Measurements from ENCODE around the gene SIRT2.
A peak's percentile ranks its signal among the peaks of the same experiment; 100 is the strongest.

SIRT2 gene

GRCh38 chr19:38930776-38931520 is 31.5 kb upstream of the SIRT2 start, which contains the start of gene MRPS12 (continued):
- TF ChIP-seq ZNF677 (tag by site-specific recombination; IDR thresholded peaks at IDR 0.05) (no peak), ZNF280D (tag by site-specific recombination; IDR thresholded peaks at IDR 0.05) (no peak), ZNF664 (tag by site-specific recombination; IDR thresholded peaks at IDR 0.05) (no peak), ZNF133 (tag by site-specific recombination; IDR thresholded peaks at IDR 0.05) (no peak), TCF7L2 (IDR thresholded peaks at IDR 0.05; ENCODE audit: borderline replicate concordance, low read depth, low read length) (no peak), ZNF416 (tag by site-specific recombination; IDR thresholded peaks at IDR 0.05) (no peak), ZBTB26 (tag by site-specific recombination; optimal IDR thresholded peaks at IDR 0.05) (peak; percentile 5), HIC1 (tag by site-specific recombination; IDR thresholded peaks at IDR 0.05) (no peak), ZNF37A (tag by site-specific recombination; IDR thresholded peaks at IDR 0.05) (no peak), ZNF837 (tag by site-specific recombination; IDR thresholded peaks at IDR 0.05) (no peak), ZNF23 (tag by site-specific recombination; IDR thresholded peaks at IDR 0.05; ENCODE audit: borderline replicate concordance) (no peak), PRDM10 (tag by site-specific recombination; IDR thresholded peaks at IDR 0.05) (no peak), ZNF146 (tag by site-specific recombination; IDR thresholded peaks at IDR 0.05) (no peak), ZNF184 (tag by site-specific recombination; IDR thresholded peaks at IDR 0.05) (no peak), GLIS2 (tag by site-specific recombination; IDR thresholded peaks at IDR 0.05) (0 out of 2 replicates have a peak, but pooled peaks have one; percentile 46), GLI2 (tag by site-specific recombination; IDR thresholded peaks at IDR 0.05; ENCODE audit: borderline replicate concordance, low read depth) (no peak), ZNF341 (tag by site-specific recombination; IDR thresholded peaks at IDR 0.05; ENCODE audit: low read depth) (no peak), ZBTB11 (tag by site-specific recombination; conservative IDR thresholded peaks at IDR 0.05; ENCODE audit: low read depth) (peak; percentile 49), ZNF155 (tag by site-specific recombination; IDR thresholded peaks at IDR 0.05) (no peak), HOXA7 (CRISPR knock-in tag; IDR thresholded peaks at IDR 0.05; ENCODE audit: borderline replicate concordance) (0 out of 2 replicates have a peak, but pooled peaks have one; percentile 59), ZFHX2 (tag by site-specific recombination; conservative IDR thresholded peaks at IDR 0.05) (peak; percentile 34; the same call in 1 of the 2 replicates), ZNF24 (tag by site-specific recombination; IDR thresholded peaks at IDR 0.05) (0 out of 2 replicates have a peak, but pooled peaks have one; percentile 47), ZNF701 (tag by site-specific recombination; IDR thresholded peaks at IDR 0.05) (no peak), ZNF692 (tag by site-specific recombination; IDR thresholded peaks at IDR 0.05) (no peak)
